Activated CD4-positive, alpha-beta memory T cell treated with anti-CD3 and anti-CD28 coated beads for 36 hours (primary cell): Measurements from ENCODE around the gene TBCB. TPM values are rescaled to one million over a fixed set of nuclear protein-coding genes. Genes with fewer than 3 reads are reported as not detected.

Experiments used
- CTCF ChIA-PET: fragments of 350-600 bp; sonication (Branson Sonifier 250); formaldehyde crosslinking; loops from one replicate; lab custom pipeline; 2021; ENCODE audit warnings: antibody characterized with exemption, inconsistent platforms; lab: Charles Lee
- POLR2A ChIA-PET: fragments of 350-600 bp; sonication (Branson Sonifier 250); formaldehyde crosslinking; loops from one replicate; lab custom pipeline; 2021; ENCODE audit warnings: antibody characterized with exemption; lab: Charles Lee
- DNase-seq: peaks from one replicate; pipeline ENCODE4 v3.0.0-alpha.2; 2020
- H3K27ac Mint-ChIP-seq: one replicate; pipeline ENCODE4 v1.8.0; 2021; ENCODE audit warnings: mixed read lengths
- H3K27me3 Mint-ChIP-seq: one replicate; pipeline ENCODE4 v1.8.0; 2021; ENCODE audit warnings: mixed read lengths
- H3K36me3 Mint-ChIP-seq: one replicate; pipeline ENCODE4 v1.8.0; 2021; ENCODE audit warnings: mixed read lengths
- H3K4me1 Mint-ChIP-seq: one replicate; pipeline ENCODE4 v1.8.0; 2021; ENCODE audit warnings: low read depth, mixed read lengths
- H3K4me3 Mint-ChIP-seq: one replicate; pipeline ENCODE4 v1.8.0; 2021; ENCODE audit warnings: mild to moderate bottlenecking, mixed read lengths
- H3K9me3 Mint-ChIP-seq: one replicate; pipeline ENCODE4 v1.8.0; 2021; ENCODE audit warnings: mixed read lengths
- intact Hi-C: fragments of 100-400 bp; cut with micrococcal nuclease; formaldehyde crosslinking; loops from one replicate; pipeline ENCODE4 v1.15.1; 2023
- total RNA-seq, 2 experiments: library from RNA; stranded (reverse); gene quantifications; one replicate each; pipeline ENCODE4 v1.2.3, GENCODE V29; 2021

The TBCB gene
- total RNA-seq, 2 experiments from 2014 or later = 134 to 137 TPM

DNA sequence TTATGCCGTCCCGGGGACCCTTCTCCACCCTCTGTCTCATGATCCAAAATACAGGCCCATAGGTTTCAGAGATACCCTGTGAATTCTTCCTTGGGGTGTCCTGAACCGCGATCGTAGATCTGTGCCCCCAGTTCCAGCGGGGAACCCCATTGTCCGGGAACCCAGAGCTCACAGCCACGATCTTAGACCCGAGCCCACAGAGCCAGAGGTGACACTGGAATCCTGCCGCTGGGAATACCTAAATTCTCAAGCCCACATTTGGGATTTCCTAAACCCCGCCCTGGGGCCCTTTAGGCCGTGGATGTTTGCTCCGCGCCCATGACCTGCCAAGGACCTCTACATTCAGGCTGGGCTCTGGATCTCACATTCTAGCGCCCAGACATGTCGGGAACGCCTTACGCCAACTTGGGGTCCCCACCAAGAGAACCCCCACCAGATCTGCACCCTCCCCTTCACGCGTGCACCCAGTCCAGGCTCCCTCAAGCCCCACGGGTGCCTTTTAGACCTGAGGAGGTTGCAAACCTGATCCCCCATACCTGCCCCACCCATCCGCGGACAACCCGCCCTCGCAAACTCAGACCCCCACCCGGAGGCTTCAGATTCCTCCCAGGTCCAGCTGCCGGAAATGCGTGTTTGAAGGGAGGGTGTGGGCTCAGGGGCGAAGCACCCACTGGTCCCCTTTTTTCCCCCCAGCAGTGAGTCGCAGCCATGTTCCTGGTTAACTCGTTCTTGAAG is 25.2 kb downstream of the TBCB start:
- peak; percentile 52 for DNase-seq
- Mint-ChIP-seq H3K27me3 (no peaks in the 10 kb centered on the region), H3K9me3 (no peaks in the 10 kb centered on the region), H3K27ac (peak overlapping the region; percentile 97), H3K4me3 (peak overlapping the region; percentile 92), H3K36me3 (peaks cover 26% of the 10 kb centered on the region), H3K4me1 (peaks cover 26% of the 10 kb centered on the region)
- intact Hi-C loops = loop anchor here (1.0 kb wide), 2 partner anchors 8 to 25 kb away; partner anchors contain the start of gene TBCB
- ChIA-PET CTCF (interaction anchor here (0.9 to 5.6 kb wide), 4 partner anchors 13 to 33 kb away, joined by 3 to 37 read pairs (median 4); no protein-coding TSS in a partner anchor), POLR2A (interaction anchor here (0.5 to 3.2 kb wide), 4 partner anchors 11 to 78 kb away, joined by 4 to 26 read pairs (median 4); no protein-coding TSS in a partner anchor)

GRCh38 chr19:36141039-36141927 is 26.0 kb downstream of the TBCB start:
- Mint-ChIP-seq H3K4me3 (peak overlapping the region; percentile 92), H3K9me3 (no peaks in the 10 kb centered on the region), H3K27me3 (no peaks in the 10 kb centered on the region), H3K4me1 (peaks cover 24% of the 10 kb centered on the region), H3K36me3 (peaks cover 35% of the 10 kb centered on the region), H3K27ac (peak overlapping the region; percentile 97)
- CTCF ChIA-PET = interaction anchor here (5.6 kb wide), 1 partner anchor 14 kb away, joined by 37 read pairs; no protein-coding TSS in a partner anchor
- intact Hi-C loops = loop anchor here (1.0 kb wide), 1 partner anchor 26 kb away; the partner anchor contains the start of gene TBCB
- peak; percentile 95 for DNase-seq
- POLR2A ChIA-PET = interaction anchor here (0.5 to 3.2 kb wide), 2 partner anchors 12 to 79 kb away, joined by 4 to 26 read pairs; no protein-coding TSS in a partner anchor

- Mint-ChIP-seq H3K36me3 (peaks cover 40% of the 10 kb centered on the region), H3K27me3 (no peaks in the 10 kb centered on the region), H3K4me3 (no peak overlapping the region), H3K27ac (no peak overlapping the region), H3K4me1 (peaks cover 17% of the 10 kb centered on the region), H3K9me3 (no peaks in the 10 kb centered on the region)
- CTCF ChIA-PET = no interaction called here
- DNase-seq = no peak
- POLR2A ChIA-PET = interaction anchor here (1.2 kb wide), 1 partner anchor 14 kb away, joined by 4 read pairs; no protein-coding TSS in a partner anchor
- intact Hi-C loops = no loop called here
These were observed 26.8 kb downstream of the TBCB start for GRCh38 chr19:36142046-36142445.

GRCh38 chr19:36142496-36142895 is 27.2 kb downstream of the TBCB start:
- Mint-ChIP-seq H3K9me3 (no peaks in the 10 kb centered on the region), H3K4me3 (peak overlapping the region; percentile 4), H3K27ac (no peak overlapping the region), H3K4me1 (peaks cover 16% of the 10 kb centered on the region), H3K27me3 (no peaks in the 10 kb centered on the region), H3K36me3 (peaks cover 42% of the 10 kb centered on the region)
- no peak for DNase-seq
- ChIA-PET CTCF (interaction anchor here (5.3 kb wide), 1 partner anchor 15 kb away, joined by 24 read pairs; no protein-coding TSS in a partner anchor), POLR2A (interaction anchor here (1.2 kb wide), 1 partner anchor 15 kb away, joined by 4 read pairs; no protein-coding TSS in a partner anchor)
- intact Hi-C loops = no loop called here

DNA sequence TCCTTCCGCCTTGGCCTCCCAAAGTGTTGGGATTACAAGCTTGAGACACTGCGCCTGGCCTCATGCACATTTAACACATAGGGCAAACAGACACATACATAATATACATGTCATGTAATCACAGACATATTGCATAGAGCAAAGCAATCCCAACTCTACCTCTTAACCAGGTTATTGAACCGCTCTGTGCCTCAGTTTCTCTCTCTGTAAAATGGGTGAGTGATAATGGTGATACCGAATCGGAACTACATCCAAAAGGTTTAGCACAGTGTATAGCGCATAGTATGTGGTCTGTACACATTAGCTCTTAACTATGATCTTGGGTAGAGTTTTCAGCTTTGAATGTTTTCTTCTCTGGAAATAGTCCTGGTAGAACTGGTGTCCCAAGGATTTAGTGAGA is 29.4 kb downstream of the TBCB start:
- no peaks in the 10 kb centered on the region for H3K9me3 Mint-ChIP-seq
- CTCF ChIA-PET = interaction anchor here (5.3 kb wide), 1 partner anchor 17 kb away, joined by 24 read pairs; no protein-coding TSS in a partner anchor
- POLR2A ChIA-PET = no interaction called here
- DNase-seq = no peak
- peaks cover 49% of the 10 kb centered on the region for H3K36me3 Mint-ChIP-seq
- no peak overlapping the region for H3K27ac Mint-ChIP-seq
- no peak overlapping the region for H3K4me3 Mint-ChIP-seq
- H3K4me1 Mint-ChIP-seq = peaks cover 13% of the 10 kb centered on the region
- no peaks in the 10 kb centered on the region for H3K27me3 Mint-ChIP-seq
- intact Hi-C loops = no loop called here

DNA sequence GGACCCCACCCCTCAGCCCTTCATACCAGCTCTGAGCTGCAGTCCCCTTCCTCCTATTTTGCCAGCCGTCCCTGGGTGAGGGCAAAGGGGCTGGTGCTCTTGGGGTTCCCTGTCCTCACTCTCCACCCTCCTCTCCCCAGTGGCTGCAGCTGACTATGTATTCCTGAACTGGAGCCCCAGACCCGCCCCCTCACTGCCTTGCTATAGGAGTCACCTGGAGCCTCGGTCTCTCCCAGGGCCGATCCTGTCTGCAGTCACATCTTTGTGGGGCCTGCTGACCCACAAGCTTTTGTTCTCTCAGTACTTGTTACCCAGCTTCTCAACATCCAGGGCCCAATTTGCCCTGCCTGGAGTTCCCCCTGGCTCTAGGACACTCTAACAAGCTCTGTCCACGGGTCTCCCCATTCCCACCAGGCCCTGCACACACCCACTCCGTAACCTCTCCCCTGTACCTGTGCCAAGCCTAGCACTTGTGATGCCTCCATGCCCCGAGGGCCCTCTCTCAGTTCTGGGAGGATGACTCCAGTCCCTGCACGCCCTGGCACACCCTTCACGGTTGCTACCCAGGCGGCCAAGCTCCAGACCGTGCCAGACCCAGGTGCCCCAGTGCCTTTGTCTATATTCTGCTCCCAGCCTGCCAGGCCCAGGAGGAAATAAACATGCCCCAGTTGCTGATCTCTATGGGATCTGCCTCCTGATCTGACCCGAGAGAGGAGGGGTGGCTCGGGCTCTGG is 34.6 kb downstream of the TBCB start:
- no peaks in the 10 kb centered on the region for H3K4me1 Mint-ChIP-seq
- H3K4me3 Mint-ChIP-seq = no peak overlapping the region
- ChIA-PET POLR2A (no interaction called here), CTCF (interaction anchor here (1.6 kb wide), 1 partner anchor 22 kb away, joined by 6 read pairs; no protein-coding TSS in a partner anchor)
- no peaks in the 10 kb centered on the region for H3K27me3 Mint-ChIP-seq
- intact Hi-C loops = no loop called here
- DNase-seq = no peak
- H3K36me3 Mint-ChIP-seq = peaks cover 38% of the 10 kb centered on the region
- H3K9me3 Mint-ChIP-seq = no peaks in the 10 kb centered on the region
- H3K27ac Mint-ChIP-seq = no peak overlapping the region

DNA sequence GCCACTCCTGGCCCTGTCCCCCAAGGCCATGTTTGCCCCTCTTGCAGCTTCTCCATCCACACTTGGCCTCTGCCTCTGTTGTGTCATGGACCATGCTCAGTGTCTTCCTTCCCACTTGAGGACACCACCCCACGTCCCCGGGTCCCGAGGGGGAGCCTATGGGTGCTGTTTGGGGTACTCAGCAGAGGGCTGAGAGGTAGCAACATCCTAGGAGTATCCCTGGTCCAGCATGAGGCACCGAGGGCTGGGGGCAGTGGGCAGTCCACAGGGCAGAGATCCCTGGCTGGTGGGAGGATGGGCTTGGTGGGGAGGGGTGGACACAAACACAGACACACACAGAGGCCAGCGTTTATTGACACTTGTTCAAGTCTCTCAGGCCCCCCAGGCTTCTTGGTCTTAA is 35.3 kb downstream of the TBCB start:
- H3K9me3 Mint-ChIP-seq = no peaks in the 10 kb centered on the region
- H3K4me1 Mint-ChIP-seq = no peaks in the 10 kb centered on the region
- no peak for DNase-seq
- H3K4me3 Mint-ChIP-seq = no peak overlapping the region
- ChIA-PET CTCF (interaction anchor here (1.6 kb wide), 1 partner anchor 23 kb away, joined by 6 read pairs; no protein-coding TSS in a partner anchor), POLR2A (no interaction called here)
- peaks cover 35% of the 10 kb centered on the region for H3K36me3 Mint-ChIP-seq
- H3K27ac Mint-ChIP-seq = no peak overlapping the region
- no peaks in the 10 kb centered on the region for H3K27me3 Mint-ChIP-seq
- intact Hi-C loops = no loop called here

DNA sequence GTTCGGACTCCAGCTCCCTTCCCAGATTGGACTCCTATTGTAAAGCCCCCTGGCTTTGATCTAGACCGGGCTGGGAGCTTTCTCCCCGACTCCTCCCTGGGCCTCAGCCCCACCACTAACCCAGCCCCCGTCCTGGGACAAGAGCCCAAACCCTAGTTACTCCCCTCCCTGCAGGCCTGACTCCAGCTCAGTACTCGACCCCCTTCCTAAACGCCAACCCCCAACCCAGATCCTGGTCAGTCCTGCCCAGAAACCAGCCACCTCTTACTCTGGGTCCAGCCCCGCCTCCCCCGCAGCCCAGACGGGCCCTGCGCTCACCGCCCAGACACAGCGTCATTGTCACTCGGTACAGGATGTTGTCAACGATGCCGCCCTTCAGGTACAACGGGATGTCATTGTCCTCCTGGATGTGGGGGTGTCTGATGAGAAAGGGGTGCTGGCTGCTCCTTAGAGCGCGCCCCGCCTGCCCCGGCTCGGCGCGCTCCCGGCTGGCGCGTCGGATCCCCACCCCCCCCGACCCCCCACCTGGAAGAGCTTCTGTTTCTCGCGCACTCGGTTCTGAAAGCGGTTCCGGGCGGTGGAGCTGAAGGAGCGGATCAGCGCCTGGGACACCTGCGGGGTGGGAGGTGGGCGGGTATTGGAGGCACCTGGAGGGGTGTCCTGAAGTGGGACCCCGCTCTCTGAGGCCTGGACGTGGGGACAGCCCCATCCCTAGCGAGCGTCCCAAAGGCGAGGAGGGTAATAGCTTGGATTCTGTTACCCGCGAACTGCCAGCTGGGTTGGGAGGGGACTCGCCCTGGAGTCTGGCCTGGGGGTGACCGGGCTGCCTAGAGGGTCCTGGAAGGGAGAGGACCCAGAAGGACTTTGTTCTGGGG is 36.1 kb downstream of the TBCB start:
- CTCF ChIA-PET = no interaction called here
- DNase-seq = no peak
- POLR2A ChIA-PET = no interaction called here
- H3K27me3 Mint-ChIP-seq = no peaks in the 10 kb centered on the region
- intact Hi-C loops = no loop called here
- H3K9me3 Mint-ChIP-seq = no peaks in the 10 kb centered on the region
- H3K27ac Mint-ChIP-seq = no peak overlapping the region
- H3K4me3 Mint-ChIP-seq = no peak overlapping the region
- H3K36me3 Mint-ChIP-seq = peaks cover 27% of the 10 kb centered on the region
- H3K4me1 Mint-ChIP-seq = peaks cover 6% of the 10 kb centered on the region

GRCh38 chr19:36152019-36152351 is 36.7 kb downstream of the TBCB start:
- Mint-ChIP-seq H3K4me3 (no peak overlapping the region), H3K27ac (no peak overlapping the region), H3K9me3 (no peaks in the 10 kb centered on the region), H3K4me1 (peaks cover 6% of the 10 kb centered on the region), H3K36me3 (peaks cover 23% of the 10 kb centered on the region), H3K27me3 (no peaks in the 10 kb centered on the region)
- ChIA-PET POLR2A (no interaction called here), CTCF (no interaction called here)
- no peak for DNase-seq
- intact Hi-C loops = no loop called here

- intact Hi-C loops = no loop called here
- H3K4me3 Mint-ChIP-seq = no peak within 1 kb of the TSS
- H3K27me3 Mint-ChIP-seq = no peaks in the 10 kb centered on the region
- ChIA-PET CTCF (interaction anchor here (2.3 kb wide), 1 partner anchor 25 kb away, joined by 9 read pairs; no protein-coding TSS in a partner anchor), POLR2A (interaction anchor here (0.6 kb wide), 1 partner anchor 20 kb away, joined by 3 read pairs; no protein-coding TSS in a partner anchor)
- no peak within 1 kb of the TSS for H3K27ac Mint-ChIP-seq
- H3K4me1 Mint-ChIP-seq = peaks cover 6% of the 10 kb centered on the region
- no peak for DNase-seq
- peaks cover 20% of the 10 kb centered on the region for H3K36me3 Mint-ChIP-seq
- H3K9me3 Mint-ChIP-seq = no peaks in the 10 kb centered on the region
These were observed 37.3 kb downstream of the TBCB start, which contains the start of gene COX7A1 for GRCh38 chr19:36152352-36153091. COX7A1 (minus strand) TSS chr19:36152447; CDS start chr19:36152407, 40 bp downstream.
